ENCODE measurements around the gene DHX38.
A peak's percentile ranks its signal among the peaks of the same experiment; 100 is the strongest.

Gene DHX38

DNA sequence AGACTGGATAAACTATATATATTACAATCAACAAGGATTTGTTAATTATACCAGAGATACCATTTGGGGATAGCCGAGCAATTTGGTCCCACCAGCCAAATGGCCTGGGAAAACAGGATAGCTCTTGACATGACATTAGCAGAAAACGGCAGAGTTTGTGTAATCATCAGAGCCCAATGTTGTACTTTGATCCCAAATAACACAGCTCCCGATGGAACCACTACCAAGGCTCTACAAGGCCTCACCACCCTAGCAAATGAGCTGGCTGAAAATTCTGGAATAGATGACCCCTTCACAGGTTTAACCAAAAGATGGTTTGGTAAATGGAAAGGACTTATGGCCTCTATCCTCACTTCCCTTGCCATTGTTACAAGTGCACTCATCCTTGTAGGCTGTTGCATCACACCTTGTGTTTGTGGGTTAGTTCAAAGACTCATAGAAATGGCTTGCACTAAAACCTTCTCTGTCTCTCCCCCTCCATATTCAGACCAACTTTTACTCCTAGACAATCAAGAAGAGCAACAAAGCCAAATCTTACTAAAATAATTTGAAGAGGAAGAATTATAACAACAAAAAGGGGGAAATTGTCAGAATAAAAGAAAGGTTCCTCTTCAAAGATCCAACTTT, 9.8 kb upstream of the DHX38 start:
- H3K36me3 ChIP-seq = peaks cover 33% of the 10 kb centered on the region
- H3K9me3 ChIP-seq = no peaks in the 10 kb centered on the region
- H3K4me1 ChIP-seq = no peaks in the 10 kb centered on the region
- H3K4me3 ChIP-seq (ENCODE audit: low read depth, low read length) = no peak overlapping the region
- no peaks in the 10 kb centered on the region for H3K27me3 ChIP-seq
- TF ChIP-seq, protein P1, sequence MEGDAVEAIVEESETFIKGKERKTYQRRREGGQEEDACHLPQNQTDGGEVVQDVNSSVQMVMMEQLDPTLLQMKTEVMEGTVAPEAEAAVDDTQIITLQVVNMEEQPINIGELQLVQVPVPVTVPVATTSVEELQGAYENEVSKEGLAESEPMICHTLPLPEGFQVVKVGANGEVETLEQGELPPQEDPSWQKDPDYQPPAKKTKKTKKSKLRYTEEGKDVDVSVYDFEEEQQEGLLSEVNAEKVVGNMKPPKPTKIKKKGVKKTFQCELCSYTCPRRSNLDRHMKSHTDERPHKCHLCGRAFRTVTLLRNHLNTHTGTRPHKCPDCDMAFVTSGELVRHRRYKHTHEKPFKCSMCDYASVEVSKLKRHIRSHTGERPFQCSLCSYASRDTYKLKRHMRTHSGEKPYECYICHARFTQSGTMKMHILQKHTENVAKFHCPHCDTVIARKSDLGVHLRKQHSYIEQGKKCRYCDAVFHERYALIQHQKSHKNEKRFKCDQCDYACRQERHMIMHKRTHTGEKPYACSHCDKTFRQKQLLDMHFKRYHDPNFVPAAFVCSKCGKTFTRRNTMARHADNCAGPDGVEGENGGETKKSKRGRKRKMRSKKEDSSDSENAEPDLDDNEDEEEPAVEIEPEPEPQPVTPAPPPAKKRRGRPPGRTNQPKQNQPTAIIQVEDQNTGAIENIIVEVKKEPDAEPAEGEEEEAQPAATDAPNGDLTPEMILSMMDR (IDR thresholded peaks at IDR 0.05; ENCODE audit: low read depth, low read length) = no peak
- DNase-seq = no peak

DNA sequence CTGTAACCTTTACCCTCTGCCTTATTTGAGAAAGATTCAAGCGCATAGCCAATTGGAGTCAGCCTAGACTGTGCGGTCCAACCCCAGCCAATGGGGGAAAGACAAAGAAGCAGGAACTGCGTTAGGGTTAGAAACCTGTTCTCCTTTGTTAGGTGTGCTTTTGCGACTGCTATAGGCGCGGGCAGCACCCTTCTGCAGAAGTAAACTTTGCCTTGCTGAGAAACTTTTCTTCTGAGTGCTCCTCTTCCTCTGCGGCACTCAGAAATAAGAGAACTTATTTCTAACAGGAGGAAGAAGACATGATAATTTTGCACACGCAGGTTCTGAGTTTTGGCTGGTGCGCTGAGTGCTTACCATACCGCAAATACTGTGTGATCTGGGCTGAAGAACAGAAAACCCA, 9.2 kb upstream of the DHX38 start:
- peaks cover 39% of the 10 kb centered on the region for H3K36me3 ChIP-seq
- H3K9me3 ChIP-seq = no peaks in the 10 kb centered on the region
- TF ChIP-seq, protein P1 (IDR thresholded peaks at IDR 0.05; ENCODE audit: low read depth, low read length) = no peak
- H3K4me1 ChIP-seq = no peaks in the 10 kb centered on the region
- H3K27me3 ChIP-seq = no peaks in the 10 kb centered on the region
- no peak for DNase-seq
- H3K4me3 ChIP-seq (ENCODE audit: low read depth, low read length) = no peak overlapping the region

- TF ChIP-seq, protein P1 (IDR thresholded peaks at IDR 0.05; ENCODE audit: low read depth, low read length) = no peak
- H3K36me3 ChIP-seq = peaks cover 44% of the 10 kb centered on the region
- no peaks in the 10 kb centered on the region for H3K4me1 ChIP-seq
Observed at GRCh38 chr16:72085002-72085401, 8.6 kb upstream of the DHX38 start.

DNA sequence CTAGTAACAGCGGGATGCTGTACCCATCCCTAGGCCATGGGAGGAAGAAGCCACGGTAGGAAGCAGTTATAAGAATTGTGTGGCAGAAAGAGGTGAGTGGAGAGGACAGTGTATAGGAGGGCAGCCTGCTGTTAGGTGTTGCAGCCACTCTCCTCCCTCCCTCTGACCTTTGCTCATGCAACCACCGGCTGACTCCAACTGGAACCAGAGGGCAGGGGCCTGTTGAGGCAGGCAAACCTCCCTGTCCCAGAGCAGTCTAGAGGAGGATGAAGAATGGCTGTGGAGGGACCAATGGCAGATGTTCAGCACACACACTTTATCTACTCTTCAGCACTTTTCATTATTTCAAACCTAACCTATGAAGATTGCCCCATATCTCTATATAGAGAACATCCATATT, 2.4 kb upstream of the DHX38 start:
- H3K4me3 ChIP-seq (ENCODE audit: low read depth, low read length) = no peak overlapping the region
- H3K4me1 ChIP-seq = no peaks in the 10 kb centered on the region; the same call in 1 of the 2 replicates
- H3K27me3 ChIP-seq = no peaks in the 10 kb centered on the region
- no peak for DNase-seq
- TF ChIP-seq, protein P1 (IDR thresholded peaks at IDR 0.05; ENCODE audit: low read depth, low read length) = no peak
- H3K9me3 ChIP-seq = no peaks in the 10 kb centered on the region
- peaks cover 32% of the 10 kb centered on the region for H3K36me3 ChIP-seq

More at GRCh38 chr16:72085002-72085401, 8.6 kb upstream of the DHX38 start:
- no peak for DNase-seq
- no peak overlapping the region for H3K4me3 ChIP-seq (ENCODE audit: low read depth, low read length)
- no peaks in the 10 kb centered on the region for H3K27me3 ChIP-seq
- no peaks in the 10 kb centered on the region for H3K9me3 ChIP-seq

DNA sequence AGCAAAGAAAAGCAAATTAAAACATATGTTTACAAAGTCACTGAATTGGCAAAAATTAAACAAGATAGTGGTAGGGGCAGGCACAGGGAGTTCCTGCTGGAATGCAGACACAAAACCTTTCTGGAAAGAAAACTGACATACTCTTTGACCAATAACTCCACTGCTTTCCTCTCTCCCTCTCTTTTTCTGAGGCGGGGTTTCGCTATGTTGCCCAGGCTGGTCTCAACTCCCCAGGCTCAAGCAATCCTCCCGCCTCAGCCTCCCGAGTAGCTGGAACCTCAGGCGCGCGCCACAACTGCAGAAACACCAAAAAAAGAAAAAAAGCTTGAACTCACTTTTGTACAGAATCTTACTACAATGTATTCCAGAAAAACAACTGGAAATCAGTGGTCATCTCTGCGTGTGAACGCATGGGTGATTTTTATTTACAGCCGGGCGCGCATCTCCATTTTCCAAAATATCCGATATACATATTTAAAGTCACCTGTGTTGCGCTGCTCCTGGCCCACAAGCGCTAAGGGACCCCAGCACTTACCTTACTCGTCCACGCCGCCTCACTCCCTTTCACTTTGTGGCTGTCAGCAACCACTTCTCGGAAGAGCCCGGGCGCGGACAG, 707 bp upstream of the DHX38 start:
- no peaks in the 10 kb centered on the region for H3K9me3 ChIP-seq
- H3K36me3 ChIP-seq = peaks cover 35% of the 10 kb centered on the region
- DNase-seq = no peak
- H3K27me3 ChIP-seq = no peaks in the 10 kb centered on the region
- TF ChIP-seq, protein P1 (IDR thresholded peaks at IDR 0.05; ENCODE audit: low read depth, low read length) = no peak
- H3K4me1 ChIP-seq = no peaks in the 10 kb centered on the region; the same call in 1 of the 2 replicates
- H3K4me3 ChIP-seq (ENCODE audit: low read depth, low read length) = peak overlapping the region; percentile 98

DNA sequence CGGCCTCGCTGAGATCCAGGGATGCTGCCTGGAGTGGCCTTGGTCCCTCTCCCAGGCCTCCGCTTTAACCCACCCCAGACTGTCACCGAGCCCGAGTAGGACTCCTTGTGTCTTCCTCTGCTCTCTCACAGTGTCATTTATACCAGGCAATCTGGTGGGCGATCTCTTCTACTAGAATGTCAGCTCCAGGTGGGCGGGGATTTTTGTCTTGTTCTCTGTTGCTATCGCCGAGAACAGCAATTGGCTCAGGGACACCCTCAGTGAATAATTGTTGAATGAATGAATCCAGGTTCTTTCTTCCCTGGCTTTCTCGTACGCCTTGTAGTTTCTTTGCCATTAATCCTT, 591 bp downstream of the DHX38 start:
- H3K4me1 ChIP-seq = no peaks in the 10 kb centered on the region; the same call in 1 of the 2 replicates
- no peaks in the 10 kb centered on the region for H3K9me3 ChIP-seq
- H3K27me3 ChIP-seq = no peaks in the 10 kb centered on the region
- peaks cover 38% of the 10 kb centered on the region for H3K36me3 ChIP-seq
- H3K4me3 ChIP-seq (ENCODE audit: low read depth, low read length) = peak overlapping the region; percentile 98
- TF ChIP-seq, protein P1 (IDR thresholded peaks at IDR 0.05; ENCODE audit: low read depth, low read length) = no peak
- no peak for DNase-seq

All from BE2C (cell line).